ENCODE measurements around the gene NKAIN1.

GRCh38 chr1:31248276-31248675, 8.6 kb upstream of the NKAIN1 start:
- TF ChIP-seq, protein P1, sequence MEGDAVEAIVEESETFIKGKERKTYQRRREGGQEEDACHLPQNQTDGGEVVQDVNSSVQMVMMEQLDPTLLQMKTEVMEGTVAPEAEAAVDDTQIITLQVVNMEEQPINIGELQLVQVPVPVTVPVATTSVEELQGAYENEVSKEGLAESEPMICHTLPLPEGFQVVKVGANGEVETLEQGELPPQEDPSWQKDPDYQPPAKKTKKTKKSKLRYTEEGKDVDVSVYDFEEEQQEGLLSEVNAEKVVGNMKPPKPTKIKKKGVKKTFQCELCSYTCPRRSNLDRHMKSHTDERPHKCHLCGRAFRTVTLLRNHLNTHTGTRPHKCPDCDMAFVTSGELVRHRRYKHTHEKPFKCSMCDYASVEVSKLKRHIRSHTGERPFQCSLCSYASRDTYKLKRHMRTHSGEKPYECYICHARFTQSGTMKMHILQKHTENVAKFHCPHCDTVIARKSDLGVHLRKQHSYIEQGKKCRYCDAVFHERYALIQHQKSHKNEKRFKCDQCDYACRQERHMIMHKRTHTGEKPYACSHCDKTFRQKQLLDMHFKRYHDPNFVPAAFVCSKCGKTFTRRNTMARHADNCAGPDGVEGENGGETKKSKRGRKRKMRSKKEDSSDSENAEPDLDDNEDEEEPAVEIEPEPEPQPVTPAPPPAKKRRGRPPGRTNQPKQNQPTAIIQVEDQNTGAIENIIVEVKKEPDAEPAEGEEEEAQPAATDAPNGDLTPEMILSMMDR (optimal IDR thresholded peaks at IDR 0.05 in 1 of 3, IDR thresholded peaks at IDR 0.05 in 1 of 3, conservative IDR thresholded peaks at IDR 0.05 in 1 of 3; ENCODE audit: extremely low read depth in 1 of 3, insufficient read depth in 2 of 3, low read length in 3 of 3): no peak
- no peak for TF ChIP-seq EZH2 (IDR thresholded peaks at IDR 0.05; ENCODE audit: low read length)
